Upper lobe of left lung (tissue), 6 donors: ENCODE results near the gene OPCML. TPM values are rescaled to one million over a fixed set of nuclear protein-coding genes. Genes with fewer than 3 reads are reported as not detected.

Source experiments
- ATAC-seq, 2 donors: fragments of 200-7000 bp; cut with Tn5 transposase; one replicate each; pipeline ENCODE4 v1.9.1; 2022; ENCODE audit warnings: mild to moderate bottlenecking in 2 of 2, moderate library complexity in 2 of 2; ENCODE audit not compliant: low FRiP score in 2 of 2
- DNase-seq, 2 donors: peaks; one replicate each; pipeline ENCODE4 v3.0.0-alpha.2; 2019 to 2020
- H3K27ac ChIP-seq, 4 donors: fragments of 200-600 bp; sonication (generic); one replicate each; pipeline ENCODE4 v1.5.1; 2016 to 2019
- H3K27me3 ChIP-seq, 4 donors: fragments of 200-600 bp; sonication (generic); one replicate each; pipeline ENCODE4 v1.5.1; 2017 to 2019
- H3K36me3 ChIP-seq, 4 donors: fragments of 200-600 bp; sonication (generic); one replicate each; pipeline ENCODE4 v1.5.1; 2016 to 2019
- H3K4me1 ChIP-seq, 4 donors: fragments of 200-600 bp; sonication (generic); one replicate each; pipeline ENCODE4 v1.5.1; 2018 to 2019
- H3K4me3 ChIP-seq, 4 donors: fragments of 200-600 bp; sonication (generic); one replicate each; pipeline ENCODE4 v1.5.1; 2017 to 2019; ENCODE audit warnings: mild to moderate bottlenecking in 2 of 4, moderate library complexity in 1 of 4
- H3K9me3 ChIP-seq, 4 donors: fragments of 200-600 bp; sonication (generic); one replicate each; pipeline ENCODE4 v1.5.1; 2018 to 2019
- EP300 ChIP-seq, 4 donors: sonication (generic); formaldehyde crosslinking; IDR thresholded peaks; one replicate each; pipeline ENCODE4 v1.5.1; 2017; ENCODE audit warnings: antibody characterized with exemption in 4 of 4, control low read depth in 2 of 4
- POLR2A ChIP-seq, 4 donors: fragments of 450-650 bp; IDR thresholded peaks; one replicate each; pipeline ENCODE4 v1.5.1; 2016 to 2017; ENCODE audit warnings: antibody characterized with exemption in 4 of 4, mild to moderate bottlenecking in 2 of 4
- POLR2AphosphoS5 ChIP-seq, 2 donors: sonication (generic); formaldehyde crosslinking; IDR thresholded peaks; one replicate each; pipeline ENCODE4 v1.5.1; 2017; ENCODE audit warnings: antibody characterized with exemption in 2 of 2
- WGBS, 2 donors: methylation state at CpG; one replicate each; pipeline ENCODE4 v1.1.5; 2017 to 2018; 5-methylcytosine and 5-hydroxymethylcytosine counted together
- total RNA-seq, 6 donors: library from RNA; depleted of rRNA in 4 of 6; stranded (reverse); fragments of >200 nt in 4 of 6; gene quantifications; one replicate each; pipeline versions ENCODE4 v1.1.0 to v1.2.1, GENCODE V29; 2016 to 2021
- TF ChIP-seq, protein P1 (sequence below), 6 experiments: fragments of 450-650 bp in 4 of 6; fragments of 200-600 bp in 2 of 6; sonication (generic) in 2 of 6; IDR thresholded peaks; one replicate each; pipeline ENCODE4 v1.5.1; 2016 to 2019; ENCODE audit warnings: antibody characterized with exemption in 6 of 6
- donor health status: DM: no; HTN: no; CAD: no; lungs with moderate emphysema.
- donor health status: DM: no; HTN: yes; CAD: no; lungs with severe emphysema.

Gene OPCML
- total RNA-seq, 6 donors from 2014 or later, result 0.10 TPM; not detected in 5

DNA sequence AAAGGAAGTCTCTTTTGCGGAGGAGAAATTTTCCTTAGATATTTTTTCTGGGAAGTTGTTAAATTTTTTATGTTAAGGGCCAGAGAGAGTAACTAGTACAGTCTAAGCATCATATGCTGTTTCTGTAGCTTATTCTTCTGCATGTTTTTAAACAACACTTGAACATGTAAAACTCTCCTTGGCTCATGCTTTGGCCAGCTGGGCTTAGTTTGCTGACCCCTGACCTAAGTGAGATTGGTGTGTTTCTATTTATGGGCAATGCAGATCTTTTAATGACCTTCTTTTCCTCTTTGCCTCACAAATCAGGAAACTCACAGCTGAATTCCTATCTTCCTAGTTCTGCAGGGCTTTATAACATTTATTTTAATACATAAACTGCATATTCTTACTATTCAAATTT, 942.5 kb downstream of the OPCML start:
- no peaks in the 10 kb centered on the region for H3K36me3 ChIP-seq
- no peak overlapping the region for H3K27ac ChIP-seq
- WGBS, 2 donors, result 56 to 68% methylated on average over 1 of the region's 1 CpG
- TF ChIP-seq POLR2AphosphoS5 (IDR thresholded peaks at IDR 0.05) (no peak), POLR2A (IDR thresholded peaks at IDR 0.05) (no peak), EP300 (IDR thresholded peaks at IDR 0.05) (no peak)
- TF ChIP-seq, protein P1, sequence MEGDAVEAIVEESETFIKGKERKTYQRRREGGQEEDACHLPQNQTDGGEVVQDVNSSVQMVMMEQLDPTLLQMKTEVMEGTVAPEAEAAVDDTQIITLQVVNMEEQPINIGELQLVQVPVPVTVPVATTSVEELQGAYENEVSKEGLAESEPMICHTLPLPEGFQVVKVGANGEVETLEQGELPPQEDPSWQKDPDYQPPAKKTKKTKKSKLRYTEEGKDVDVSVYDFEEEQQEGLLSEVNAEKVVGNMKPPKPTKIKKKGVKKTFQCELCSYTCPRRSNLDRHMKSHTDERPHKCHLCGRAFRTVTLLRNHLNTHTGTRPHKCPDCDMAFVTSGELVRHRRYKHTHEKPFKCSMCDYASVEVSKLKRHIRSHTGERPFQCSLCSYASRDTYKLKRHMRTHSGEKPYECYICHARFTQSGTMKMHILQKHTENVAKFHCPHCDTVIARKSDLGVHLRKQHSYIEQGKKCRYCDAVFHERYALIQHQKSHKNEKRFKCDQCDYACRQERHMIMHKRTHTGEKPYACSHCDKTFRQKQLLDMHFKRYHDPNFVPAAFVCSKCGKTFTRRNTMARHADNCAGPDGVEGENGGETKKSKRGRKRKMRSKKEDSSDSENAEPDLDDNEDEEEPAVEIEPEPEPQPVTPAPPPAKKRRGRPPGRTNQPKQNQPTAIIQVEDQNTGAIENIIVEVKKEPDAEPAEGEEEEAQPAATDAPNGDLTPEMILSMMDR (IDR thresholded peaks at IDR 0.05), result no peak
- H3K4me1 ChIP-seq, result no peaks in the 10 kb centered on the region
- H3K27me3 ChIP-seq, result no peaks in the 10 kb centered on the region
- no peaks in the 10 kb centered on the region for H3K9me3 ChIP-seq
- DNase-seq, result no peak
- no peak overlapping the region for H3K4me3 ChIP-seq
- ATAC-seq, result no peak

DNA sequence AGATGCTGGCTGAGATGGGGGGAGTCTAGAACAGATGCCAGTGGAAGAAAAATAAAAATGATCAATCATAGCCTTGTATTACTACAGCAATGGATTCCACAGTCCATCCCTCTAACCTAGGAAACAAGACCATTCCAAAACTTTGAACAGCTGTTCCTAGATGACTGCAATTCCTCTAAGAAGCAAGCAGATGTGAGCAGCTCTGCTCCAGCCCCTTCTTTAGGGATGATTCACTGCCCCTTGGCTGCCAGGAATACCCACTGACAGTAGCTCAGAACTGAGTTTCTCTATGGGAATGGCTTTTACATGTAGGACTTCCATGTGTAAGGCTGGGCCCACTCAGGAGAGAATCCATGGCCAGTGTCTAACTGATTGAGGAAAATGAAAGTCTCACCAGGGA, 943.9 kb downstream of the OPCML start:
- Histone ChIP-seq H3K27ac (no peak overlapping the region), H3K4me3 (no peak overlapping the region), H3K9me3 (no peaks in the 10 kb centered on the region), H3K36me3 (no peaks in the 10 kb centered on the region), H3K27me3 (no peaks in the 10 kb centered on the region), H3K4me1 (no peaks in the 10 kb centered on the region)
- DNase-seq, result no peak
- TF ChIP-seq POLR2AphosphoS5 (IDR thresholded peaks at IDR 0.05), result no peak
- no peak for TF ChIP-seq POLR2A (IDR thresholded peaks at IDR 0.05)
- TF ChIP-seq, protein P1 (IDR thresholded peaks at IDR 0.05), result no peak
- TF ChIP-seq EP300 (IDR thresholded peaks at IDR 0.05), result no peak
- no peak for ATAC-seq

- H3K36me3 ChIP-seq, result no peaks in the 10 kb centered on the region
- H3K27ac ChIP-seq, result no peak overlapping the region
- H3K9me3 ChIP-seq, result no peaks in the 10 kb centered on the region
- no peaks in the 10 kb centered on the region for H3K4me1 ChIP-seq
- 93 to 100% methylated on average over 1 to 2 of the region's 2 CpGs for WGBS, 2 donors
- no peak overlapping the region for H3K4me3 ChIP-seq
- no peaks in the 10 kb centered on the region for H3K27me3 ChIP-seq
- TF ChIP-seq, protein P1 (IDR thresholded peaks at IDR 0.05), result no peak
- no peak for TF ChIP-seq POLR2A (IDR thresholded peaks at IDR 0.05)
- no peak for TF ChIP-seq POLR2AphosphoS5 (IDR thresholded peaks at IDR 0.05)
- DNase-seq (no peak), ATAC-seq (no peak)
Observed at GRCh38 chr11:132587716-132588115, 944.6 kb downstream of the OPCML start.

- TF ChIP-seq POLR2AphosphoS5 (IDR thresholded peaks at IDR 0.05) (no peak), POLR2A (IDR thresholded peaks at IDR 0.05) (no peak), EP300 (IDR thresholded peaks at IDR 0.05) (no peak)
- TF ChIP-seq, protein P1 (IDR thresholded peaks at IDR 0.05), result no peak
- no peak overlapping the region for H3K4me3 ChIP-seq
- no peak overlapping the region for H3K27ac ChIP-seq
- ATAC-seq, result no peak
- no peaks in the 10 kb centered on the region for H3K9me3 ChIP-seq
- H3K36me3 ChIP-seq, result no peaks in the 10 kb centered on the region
- no peaks in the 10 kb centered on the region for H3K4me1 ChIP-seq
- H3K27me3 ChIP-seq, result no peaks in the 10 kb centered on the region
- no peak for DNase-seq
- WGBS, 2 donors, result 32 to 74% methylated on average over 2 of the region's 2 CpGs
Observed at GRCh38 chr11:132586801-132587200, 945.5 kb downstream of the OPCML start.

DNA sequence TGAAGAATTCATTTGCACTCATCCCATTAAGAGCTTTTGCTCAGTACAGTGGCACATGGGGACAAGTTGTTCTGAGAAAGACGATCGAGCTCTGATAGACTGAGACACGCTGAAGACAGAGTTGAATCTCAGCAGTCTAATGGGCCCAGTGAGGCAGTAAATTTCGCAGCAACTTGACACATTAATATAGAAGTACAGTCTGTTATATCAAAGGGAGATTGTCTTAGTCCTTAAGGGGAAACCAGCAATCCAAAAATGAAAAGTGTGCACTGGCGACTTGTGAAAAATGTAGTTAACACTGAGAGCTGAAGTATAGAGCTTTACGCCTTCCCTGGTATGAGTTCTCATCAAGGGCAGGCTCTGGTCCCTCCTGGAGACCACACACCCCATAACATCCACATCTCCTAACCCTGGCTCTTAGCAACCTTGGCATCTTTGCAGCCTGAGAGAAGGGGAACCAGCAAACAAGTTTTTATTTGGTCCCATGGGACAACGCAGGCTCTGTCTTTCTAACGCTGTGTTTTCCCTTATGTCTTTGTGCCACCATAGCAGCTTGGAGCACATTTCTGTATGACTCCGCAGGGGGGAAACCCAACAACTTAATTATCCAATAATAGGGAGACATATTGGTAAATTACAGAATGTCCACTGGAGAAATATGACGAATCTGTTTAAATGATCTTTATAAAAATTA, 952.5 kb downstream of the OPCML start:
- no peak for DNase-seq
- no peak overlapping the region for H3K4me3 ChIP-seq
- H3K4me1 ChIP-seq, result no peaks in the 10 kb centered on the region
- no peaks in the 10 kb centered on the region for H3K9me3 ChIP-seq
- no peak for TF ChIP-seq POLR2A (IDR thresholded peaks at IDR 0.05)
- TF ChIP-seq, protein P1 (IDR thresholded peaks at IDR 0.05), result no peak
- TF ChIP-seq EP300 (IDR thresholded peaks at IDR 0.05), result no peak
- TF ChIP-seq POLR2AphosphoS5 (IDR thresholded peaks at IDR 0.05), result no peak
- WGBS, 2 donors, result 89 to 91% methylated on average over 10 of the region's 10 CpGs
- H3K27ac ChIP-seq, result no peak overlapping the region
- ATAC-seq, result no peak
- H3K36me3 ChIP-seq, result no peaks in the 10 kb centered on the region
- H3K27me3 ChIP-seq, result no peaks in the 10 kb centered on the region
